Measurements from ENCODE around the gene ALOX15. TPM values are rescaled to one million over a fixed set of nuclear protein-coding genes. Genes with fewer than 3 reads are reported as not detected.

ALOX15 gene
- total RNA-seq, 2 donors from 2014 or later, result not detected

GRCh38 chr17:4610162-4610561 is 31.3 kb downstream of the ALOX15 start:
- Histone ChIP-seq H3K9me3 (ENCODE audit: control insufficient read depth, low read length) (no peaks in the 10 kb centered on the region), H3K4me1 (ENCODE audit: control insufficient read depth, insufficient read depth, low read length) (no peaks in the 10 kb centered on the region), H3K4me3 (ENCODE audit: low read length) (no peak overlapping the region), H3K9ac (ENCODE audit: extremely low read depth, low read length, poor library complexity, severe bottlenecking) (no peak overlapping the region), H3K27me3 (ENCODE audit: control insufficient read depth, insufficient read depth, low read length, poor library complexity, severe bottlenecking) (no peaks in the 10 kb centered on the region), H3K36me3 (ENCODE audit: control insufficient read depth, insufficient read depth, low read length) (no peaks in the 10 kb centered on the region), H3K27ac (ENCODE audit: low read depth, low read length) (no peak overlapping the region)
- no peak for DNase-seq
- no peaks in the 10 kb centered on the region for H3K36me3 Mint-ChIP-seq (ENCODE audit: low read depth)
- H3K4me1 Mint-ChIP-seq, result peaks cover 27% of the 10 kb centered on the region
- no peak overlapping the region for H3K27ac Mint-ChIP-seq
- TF ChIP-seq CTCF (conservative IDR thresholded peaks at IDR 0.05), result no peak
- no peaks in the 10 kb centered on the region for H3K9me3 Mint-ChIP-seq
- 90 to 93% methylated on average over 5 of the region's 5 CpGs for WGBS, 2 experiments (ENCODE audit: insufficient coverage in 1 of 2, insufficient read length in 1 of 2)
- H3K27me3 Mint-ChIP-seq (ENCODE audit: insufficient read depth), result no peaks in the 10 kb centered on the region
- H3K4me3 Mint-ChIP-seq, result no peak overlapping the region

GRCh38 chr17:4609761-4610160 is 31.7 kb downstream of the ALOX15 start:
- no peaks in the 10 kb centered on the region for H3K4me1 ChIP-seq (ENCODE audit: control insufficient read depth, insufficient read depth, low read length)
- H3K9me3 ChIP-seq (ENCODE audit: control insufficient read depth, low read length), result no peaks in the 10 kb centered on the region
- no peaks in the 10 kb centered on the region for H3K27me3 Mint-ChIP-seq (ENCODE audit: insufficient read depth)
- no peaks in the 10 kb centered on the region for H3K36me3 ChIP-seq (ENCODE audit: control insufficient read depth, insufficient read depth, low read length)
- H3K4me3 Mint-ChIP-seq, result no peak overlapping the region
- no peak overlapping the region for H3K4me3 ChIP-seq (ENCODE audit: low read length)
- no peaks in the 10 kb centered on the region for H3K27me3 ChIP-seq (ENCODE audit: control insufficient read depth, insufficient read depth, low read length, poor library complexity, severe bottlenecking)
- no peaks in the 10 kb centered on the region for H3K9me3 Mint-ChIP-seq
- WGBS, 2 experiments (ENCODE audit: insufficient coverage in 1 of 2, insufficient read length in 1 of 2), result 89 to 93% methylated on average over 4 to 7 of the region's 7 CpGs
- no peaks in the 10 kb centered on the region for H3K36me3 Mint-ChIP-seq (ENCODE audit: low read depth)
- peaks cover 27% of the 10 kb centered on the region for H3K4me1 Mint-ChIP-seq
- H3K9ac ChIP-seq (ENCODE audit: extremely low read depth, low read length, poor library complexity, severe bottlenecking), result no peak overlapping the region
- TF ChIP-seq CTCF (conservative IDR thresholded peaks at IDR 0.05), result no peak
- H3K27ac ChIP-seq (ENCODE audit: low read depth, low read length), result no peak overlapping the region
- H3K27ac Mint-ChIP-seq, result no peak overlapping the region
- DNase-seq, result no peak

DNA sequence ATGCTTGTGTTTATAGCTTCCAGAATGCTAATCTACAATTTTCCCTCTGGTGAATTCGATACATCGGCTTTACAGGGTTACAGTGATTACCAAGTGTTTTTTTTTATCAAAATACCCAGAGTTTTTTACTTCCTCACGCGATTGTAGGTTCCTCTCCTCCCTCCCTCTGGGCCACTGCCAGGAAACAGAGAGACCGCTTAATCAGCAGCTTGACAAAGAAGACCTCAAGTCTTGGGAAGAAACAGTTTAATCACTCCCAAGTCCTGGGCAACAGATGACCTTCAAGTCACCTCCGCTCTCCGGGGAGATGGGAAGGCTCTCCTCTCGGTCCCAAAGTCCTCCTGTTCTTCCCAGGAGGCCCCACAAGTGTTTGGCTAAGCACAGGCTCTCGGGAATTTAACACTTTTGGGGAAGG is 33.7 kb downstream of the ALOX15 start:
- no peaks in the 10 kb centered on the region for H3K27me3 ChIP-seq (ENCODE audit: control insufficient read depth, insufficient read depth, low read length, poor library complexity, severe bottlenecking)
- H3K9ac ChIP-seq (ENCODE audit: extremely low read depth, low read length, poor library complexity, severe bottlenecking), result no peak overlapping the region
- peak; percentile 70 for DNase-seq
- H3K4me3 ChIP-seq (ENCODE audit: low read length), result no peak overlapping the region
- H3K9me3 Mint-ChIP-seq, result no peaks in the 10 kb centered on the region
- H3K4me1 Mint-ChIP-seq, result peaks cover 27% of the 10 kb centered on the region
- TF ChIP-seq CTCF (conservative IDR thresholded peaks at IDR 0.05), result no peak
- H3K27ac ChIP-seq (ENCODE audit: low read depth, low read length), result no peak overlapping the region
- H3K27ac Mint-ChIP-seq, result peak overlapping the region; percentile 20
- no peaks in the 10 kb centered on the region for H3K36me3 Mint-ChIP-seq (ENCODE audit: low read depth)
- WGBS, 2 experiments (ENCODE audit: insufficient coverage in 1 of 2, insufficient read length in 1 of 2), result 54 to 65% methylated on average over 8 to 9 of the region's 9 CpGs
- no peaks in the 10 kb centered on the region for H3K4me1 ChIP-seq (ENCODE audit: control insufficient read depth, insufficient read depth, low read length)
- no peak overlapping the region for H3K4me3 Mint-ChIP-seq
- H3K9me3 ChIP-seq (ENCODE audit: control insufficient read depth, low read length), result no peaks in the 10 kb centered on the region
- H3K27me3 Mint-ChIP-seq (ENCODE audit: insufficient read depth), result peaks cover 2% of the 10 kb centered on the region
- no peaks in the 10 kb centered on the region for H3K36me3 ChIP-seq (ENCODE audit: control insufficient read depth, insufficient read depth, low read length)

Data from endodermal cell (in vitro differentiated cells).